CMK (cell line): ENCODE results near the gene PRKG1.
"Not testable (repeated sequence)": the region's sequence is repeated elsewhere in the genome, so short reads cannot be mapped to it uniquely, and the experiment has no call there.

Experiments
- DNase-seq: peaks from one replicate; pipeline ENCODE4 v3.0.0-alpha.2; 2010; ENCODE audit warnings: low read depth

PRKG1 gene

GRCh38 chr10:52128056-52128683 is 1053.9 kb downstream of the PRKG1 start:
- DNase-seq, result no peak

GRCh38 chr10:52129410-52130178 is 1055.3 kb downstream of the PRKG1 start:
- DNase-seq, result no peak

- DNase-seq, result no peak
These were observed 1060.8 kb downstream of the PRKG1 start for GRCh38 chr10:52135101-52135500.

GRCh38 chr10:52136921-52137320 is 1062.6 kb downstream of the PRKG1 start:
- DNase-seq, result no peak

- DNase-seq, result no peak
These were observed 1069.1 kb downstream of the PRKG1 start for GRCh38 chr10:52143338-52143737.

GRCh38 chr10:52145636-52146035 is 1071.3 kb downstream of the PRKG1 start:
- DNase-seq, result no peak

- DNase-seq, result no peak
These were observed 1072.5 kb downstream of the PRKG1 start for GRCh38 chr10:52146766-52147165.

GRCh38 chr10:52170776-52171175 is 1096.5 kb downstream of the PRKG1 start:
- no peak for DNase-seq

- no peak for DNase-seq
These were observed 1098.3 kb downstream of the PRKG1 start for GRCh38 chr10:52172581-52172980.

- no peak for DNase-seq
These were observed 1111.0 kb downstream of the PRKG1 start for GRCh38 chr10:52185256-52185655.

- no peak for DNase-seq
These were observed 1113.4 kb downstream of the PRKG1 start for GRCh38 chr10:52187521-52188258.

GRCh38 chr10:52191049-52191448 is 1116.8 kb downstream of the PRKG1 start:
- DNase-seq, result no peak

GRCh38 chr10:52194191-52194590 is 1119.9 kb downstream of the PRKG1 start:
- no peak for DNase-seq

GRCh38 chr10:52194716-52195115 is 1120.4 kb downstream of the PRKG1 start:
- DNase-seq, result no peak

GRCh38 chr10:52197098-52197497 is 1122.8 kb downstream of the PRKG1 start:
- DNase-seq, result no peak

GRCh38 chr10:52198540-52198939 is 1124.3 kb downstream of the PRKG1 start:
- DNase-seq, result no peak

GRCh38 chr10:52204906-52205305 is 1130.6 kb downstream of the PRKG1 start:
- DNase-seq, result not testable (repeated sequence)

- DNase-seq, result no peak
These were observed 1134.1 kb downstream of the PRKG1 start for GRCh38 chr10:52208365-52208764.

GRCh38 chr10:52210161-52210560 is 1135.9 kb downstream of the PRKG1 start:
- no peak for DNase-seq

GRCh38 chr10:52212062-52212461 is 1137.8 kb downstream of the PRKG1 start:
- DNase-seq, result no peak

- DNase-seq, result no peak
These were observed 1138.5 kb downstream of the PRKG1 start for GRCh38 chr10:52212802-52213201.

- no peak for DNase-seq
These were observed 1139.0 kb downstream of the PRKG1 start for GRCh38 chr10:52213321-52213752.
